H9 (cell line): ENCODE measurements around the gene TMEM108. TPM values are rescaled to one million over a fixed set of nuclear protein-coding genes. Genes with fewer than 3 reads are reported as not detected.

Source experiments
- DNase-seq: peaks from one replicate; pipeline ENCODE4 v3.0.0-alpha.2; 2017
- H2AFZ ChIP-seq: one replicate; pipeline ENCODE4 v1.6.1; 2013; ENCODE audit warnings: mild to moderate bottlenecking, low read length, control low read depth, moderate library complexity
- H2AK5ac ChIP-seq: 2 replicates; pipeline ENCODE4 v1.6.1; 2013; ENCODE audit warnings: low read length, control low read depth, mixed read lengths; ENCODE audit not compliant: insufficient read length
- H2BK120ac ChIP-seq: one replicate; pipeline ENCODE4 v1.6.1; 2013; ENCODE audit warnings: low read depth, mild to moderate bottlenecking, low read length, control low read depth, inconsistent platforms; ENCODE audit not compliant: poor library complexity, severe bottlenecking
- H2BK12ac ChIP-seq: 2 replicates; pipeline ENCODE4 v1.6.1; 2013; ENCODE audit warnings: low read length, control low read depth, mixed read lengths, low read depth; ENCODE audit not compliant: insufficient read length
- H2BK15ac ChIP-seq: 2 replicates; pipeline ENCODE4 v1.6.1; 2013; ENCODE audit warnings: low read depth, low read length, control low read depth
- H2BK20ac ChIP-seq: one replicate; pipeline ENCODE4 v1.6.1; 2013; ENCODE audit warnings: low read depth, mild to moderate bottlenecking, low read length, control low read depth, inconsistent platforms; ENCODE audit not compliant: poor library complexity, severe bottlenecking
- H2BK5ac ChIP-seq: 2 replicates; pipeline ENCODE4 v1.6.1; 2013; ENCODE audit warnings: low read length, control low read depth, mixed read lengths; ENCODE audit not compliant: insufficient read length
- H3K14ac ChIP-seq: 2 replicates; pipeline ENCODE4 v1.6.1; 2013; ENCODE audit warnings: low read length, control low read depth; ENCODE audit not compliant: insufficient read depth
- H3K18ac ChIP-seq: 2 replicates; pipeline ENCODE4 v1.6.1; 2013; ENCODE audit warnings: low read depth, mild to moderate bottlenecking, mixed read lengths, low read length, control low read depth; ENCODE audit not compliant: insufficient read length
- H3K23ac ChIP-seq: 2 replicates; pipeline ENCODE4 v1.6.1; 2013; ENCODE audit warnings: low read length, control low read depth, mixed read lengths, low read depth; ENCODE audit not compliant: insufficient read length
- H3K23me2 ChIP-seq: 2 replicates; pipeline ENCODE4 v1.6.1; 2013; ENCODE audit warnings: low read depth, mild to moderate bottlenecking, mixed read lengths, low read length, control low read depth; ENCODE audit not compliant: insufficient read length, poor library complexity, severe bottlenecking
- H3K27ac ChIP-seq: 2 replicates; pipeline ENCODE4 v1.5.1; 2013; ENCODE audit warnings: low read length, control low read depth, mixed read lengths, low read depth; ENCODE audit not compliant: insufficient read length
- H3K27me3 ChIP-seq: 2 replicates; pipeline ENCODE4 v1.6.1; 2013; ENCODE audit warnings: low read length, control low read depth, inconsistent platforms; ENCODE audit not compliant: insufficient read depth
- H3K4ac ChIP-seq: 2 replicates; pipeline ENCODE4 v1.6.1; 2013; ENCODE audit warnings: low read depth, mild to moderate bottlenecking, control low read depth, inconsistent platforms, low read length, moderate library complexity
- H3K4me1 ChIP-seq: 2 replicates; pipeline ENCODE4 v1.6.1; 2013; ENCODE audit warnings: low read length, control low read depth, inconsistent platforms; ENCODE audit not compliant: insufficient read depth
- H3K4me2 ChIP-seq: 2 replicates; pipeline ENCODE4 v1.6.1; 2013; ENCODE audit warnings: low read length, control low read depth, mixed read lengths; ENCODE audit not compliant: insufficient read length, insufficient read depth
- H3K56ac ChIP-seq: 2 replicates; pipeline ENCODE4 v1.6.1; 2013; ENCODE audit warnings: low read depth, mild to moderate bottlenecking, mixed read lengths, low read length, control low read depth; ENCODE audit not compliant: insufficient read length
- H3K79me1 ChIP-seq: 2 replicates; pipeline ENCODE4 v1.6.1; 2013; ENCODE audit warnings: low read depth, mild to moderate bottlenecking, moderate library complexity, low read length, control low read depth, inconsistent platforms; ENCODE audit not compliant: insufficient read depth, poor library complexity, severe bottlenecking
- H3K79me2 ChIP-seq: 2 replicates; pipeline ENCODE4 v1.6.1; 2013; ENCODE audit warnings: low read length, control low read depth, inconsistent platforms; ENCODE audit not compliant: insufficient read depth
- H3K9ac ChIP-seq: 2 replicates; pipeline ENCODE4 v1.6.1; 2013; ENCODE audit warnings: low read length, control low read depth, mixed read lengths; ENCODE audit not compliant: insufficient read length; ENCODE audit errors: extremely low read depth
- H3K9me3 ChIP-seq: one replicate; pipeline ENCODE4 v1.6.1; 2013; ENCODE audit warnings: low read depth, low read length, inconsistent platforms; ENCODE audit not compliant: control insufficient read depth
- H3T11ph ChIP-seq: one replicate; pipeline ENCODE4 v1.6.1; 2013; ENCODE audit warnings: mild to moderate bottlenecking, low read length, control low read depth, inconsistent platforms
- H4K20me1 ChIP-seq: one replicate; pipeline ENCODE4 v1.6.1; 2013; ENCODE audit not compliant: control insufficient read depth, insufficient read length, insufficient read depth
- H4K5ac ChIP-seq: 2 replicates; pipeline ENCODE4 v1.6.1; 2013; ENCODE audit warnings: low read depth, mild to moderate bottlenecking, mixed read lengths, low read length, control low read depth; ENCODE audit not compliant: insufficient read length
- H4K8ac ChIP-seq: replicated peaks from 2 replicates; pipeline ENCODE4 v1.6.1; 2013; ENCODE audit warnings: low read length, control low read depth, mixed read lengths, low read depth; ENCODE audit not compliant: insufficient read length
- H4K91ac ChIP-seq: 2 replicates; pipeline ENCODE4 v1.6.1; 2013; ENCODE audit warnings: low read depth, mild to moderate bottlenecking, moderate library complexity, mixed read lengths, low read length, control low read depth; ENCODE audit not compliant: insufficient read length
- H3K27ac Mint-ChIP-seq, 3 experiments: 2 replicates in 2 of 3; 3 replicates in 1 of 3; pipeline ENCODE4 v1.8.0; 2020 to 2021; ENCODE audit warnings: mixed read lengths in 3 of 3, mild to moderate bottlenecking in 1 of 3, moderate library complexity in 1 of 3
- H3K27me3 Mint-ChIP-seq: 2 replicates; pipeline ENCODE4 v1.8.0; 2021; ENCODE audit warnings: low read depth, mild to moderate bottlenecking, moderate library complexity, mixed read lengths
- H3K36me3 Mint-ChIP-seq, 3 experiments: 2 replicates in 2 of 3; 3 replicates in 1 of 3; pipeline ENCODE4 v1.8.0; 2020 to 2021; ENCODE audit warnings: low read depth in 3 of 3, mixed read lengths in 3 of 3; ENCODE audit not compliant: insufficient read depth in 1 of 3
- H3K4me1 Mint-ChIP-seq, 2 experiments: 2 replicates each; pipeline ENCODE4 v1.8.0; 2020; ENCODE audit warnings: mixed read lengths in 2 of 2
- H3K4me3 Mint-ChIP-seq, 2 experiments: 2 replicates in 1 of 2; 3 replicates in 1 of 2; pipeline ENCODE4 v1.8.0; 2020 to 2021; ENCODE audit warnings: mild to moderate bottlenecking in 2 of 2, mixed read lengths in 2 of 2, moderate library complexity in 1 of 2
- H3K9me3 Mint-ChIP-seq, 2 experiments: 2 replicates in 1 of 2; 3 replicates in 1 of 2; pipeline ENCODE4 v1.8.0; 2020; ENCODE audit warnings: mild to moderate bottlenecking in 2 of 2, mixed read lengths in 2 of 2, moderate library complexity in 1 of 2
- WGBS: extraction: QIAGEN DNeasy Blood & Tissue Kit; methylation state at CpG from one replicate; pipeline ENCODE4 v1.1.7; 2013; ENCODE audit warnings: missing lambda C conversion rate, low lambda C conversion rate, mixed read lengths; ENCODE audit not compliant: insufficient read length; ENCODE audit errors: extremely low coverage; 5-methylcytosine and 5-hydroxymethylcytosine counted together
- total RNA-seq: library from RNA; stranded (reverse); gene quantifications from 2 replicates; pipeline ENCODE4 v1.2.1, GENCODE V29; 2021
- TF ChIP-seq, protein P1 (sequence below): fragments of 200-600 bp; sonication (generic); conservative IDR thresholded peaks from 3 replicates; pipeline ENCODE4 v1.8.0; 2021; ENCODE audit warnings: antibody characterized with exemption, mild to moderate bottlenecking

Gene TMEM108
- total RNA-seq, 1 experiment from 2014 or later, result 5.0 TPM

DNA sequence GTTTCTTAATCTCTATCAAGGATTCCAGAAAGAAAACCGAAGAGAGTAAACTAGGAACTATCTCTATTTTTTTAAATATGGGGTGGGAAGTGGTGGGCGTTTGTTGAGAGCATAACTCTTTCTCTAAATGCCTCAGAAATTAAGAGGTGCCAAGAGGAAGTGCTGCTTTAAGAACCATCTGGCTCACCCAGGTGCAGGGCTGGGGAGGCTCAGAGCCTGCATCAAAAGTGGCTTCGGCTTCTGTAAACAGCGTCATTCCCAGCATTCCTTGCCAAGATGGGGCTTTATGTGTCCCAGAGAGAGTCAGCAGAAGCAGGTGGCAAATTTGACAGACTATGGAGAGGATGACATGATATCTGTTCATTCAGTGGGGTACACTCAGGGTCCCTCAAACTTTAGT lies 238.4 kb downstream of the TMEM108 start:
- Histone ChIP-seq H2BK12ac (no peak overlapping the region), H2BK15ac (no peak overlapping the region), H3K79me1 (no peaks in the 10 kb centered on the region), H3K4me2 (no peak overlapping the region), H2BK5ac (no peak overlapping the region), H4K91ac (no peak overlapping the region), H3K56ac (no peak overlapping the region), H3K4me1 (no peaks in the 10 kb centered on the region), H4K5ac (no peak overlapping the region), H2AK5ac (no peak overlapping the region), H3K18ac (no peak overlapping the region), H4K8ac (no peak overlapping the region), H3K23ac (no peak overlapping the region), H3K9me3 (no peaks in the 10 kb centered on the region), H4K20me1 (no peaks in the 10 kb centered on the region), H2BK120ac (no peak overlapping the region), H3T11ph (no peak overlapping the region), H3K27me3 (no peaks in the 10 kb centered on the region), H3K79me2 (no peaks in the 10 kb centered on the region), H3K9ac (no peak overlapping the region), H3K23me2 (no peaks in the 10 kb centered on the region), H3K4ac (no peak overlapping the region), H3K14ac (no peak overlapping the region), H2AFZ (no peak overlapping the region), H3K27ac (no peak overlapping the region), H2BK20ac (no peak overlapping the region)
- no peak for DNase-seq
- peaks cover 16 to 21% of the 10 kb centered on the region in 2 experiments for H3K4me1 Mint-ChIP-seq
- no peak overlapping the region for H3K4me3 Mint-ChIP-seq
- no peaks in the 10 kb centered on the region for H3K9me3 Mint-ChIP-seq
- no peaks in the 10 kb centered on the region for H3K36me3 Mint-ChIP-seq
- H3K27me3 Mint-ChIP-seq, result no peaks in the 10 kb centered on the region
- no CpG with 5 or more reads among the region's 4 CpGs for WGBS
- TF ChIP-seq, protein P1, sequence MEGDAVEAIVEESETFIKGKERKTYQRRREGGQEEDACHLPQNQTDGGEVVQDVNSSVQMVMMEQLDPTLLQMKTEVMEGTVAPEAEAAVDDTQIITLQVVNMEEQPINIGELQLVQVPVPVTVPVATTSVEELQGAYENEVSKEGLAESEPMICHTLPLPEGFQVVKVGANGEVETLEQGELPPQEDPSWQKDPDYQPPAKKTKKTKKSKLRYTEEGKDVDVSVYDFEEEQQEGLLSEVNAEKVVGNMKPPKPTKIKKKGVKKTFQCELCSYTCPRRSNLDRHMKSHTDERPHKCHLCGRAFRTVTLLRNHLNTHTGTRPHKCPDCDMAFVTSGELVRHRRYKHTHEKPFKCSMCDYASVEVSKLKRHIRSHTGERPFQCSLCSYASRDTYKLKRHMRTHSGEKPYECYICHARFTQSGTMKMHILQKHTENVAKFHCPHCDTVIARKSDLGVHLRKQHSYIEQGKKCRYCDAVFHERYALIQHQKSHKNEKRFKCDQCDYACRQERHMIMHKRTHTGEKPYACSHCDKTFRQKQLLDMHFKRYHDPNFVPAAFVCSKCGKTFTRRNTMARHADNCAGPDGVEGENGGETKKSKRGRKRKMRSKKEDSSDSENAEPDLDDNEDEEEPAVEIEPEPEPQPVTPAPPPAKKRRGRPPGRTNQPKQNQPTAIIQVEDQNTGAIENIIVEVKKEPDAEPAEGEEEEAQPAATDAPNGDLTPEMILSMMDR, result no peak
- no peak overlapping the region for H3K27ac Mint-ChIP-seq
